Psoas muscle (tissue), 8 donors: ENCODE measurements around the gene RAPGEF4. TPM values are rescaled to one million over a fixed set of nuclear protein-coding genes. Genes with fewer than 3 reads are reported as not detected.
"Not testable (repeated sequence)": the region's sequence is repeated elsewhere in the genome, so short reads cannot be mapped to it uniquely, and the experiment has no call there.

Experiments
- ATAC-seq, 4 donors: fragments of 200-7000 bp; cut with Tn5 transposase; one replicate each; pipeline ENCODE4 v1.9.1; 2020; ENCODE audit warnings: moderate library complexity in 3 of 4, mild to moderate bottlenecking in 2 of 4
- DNase-seq, 2 donors: peaks; one replicate each; pipeline ENCODE4 v3.0.0-alpha.2; 2020
- H3K27ac ChIP-seq: fragments of 200-600 bp; one replicate; pipeline ENCODE4 v1.8.0; 2022
- H3K27me3 ChIP-seq, 3 donors: fragments of 200-600 bp in 1 of 3; one replicate each; pipeline versions ENCODE4 v1.6.1 to v1.8.0; 2013 to 2022; ENCODE audit warnings: low read length in 2 of 3, mild to moderate bottlenecking in 2 of 3, moderate library complexity in 1 of 3; ENCODE audit not compliant: insufficient read depth in 3 of 3
- H3K36me3 ChIP-seq, 2 donors: fragments of 200-600 bp in 1 of 2; one replicate each; pipeline versions ENCODE4 v1.6.1 to v1.8.0; 2013 to 2022; ENCODE audit warnings: low read depth in 1 of 2, mild to moderate bottlenecking in 1 of 2, moderate library complexity in 1 of 2; ENCODE audit not compliant: insufficient read depth in 1 of 2
- H3K4me1 ChIP-seq: fragments of 200-600 bp; one replicate; pipeline ENCODE4 v1.8.0; 2022
- H3K4me3 ChIP-seq: fragments of 200-600 bp; one replicate; pipeline ENCODE4 v1.8.0; 2022; ENCODE audit warnings: mild to moderate bottlenecking
- H3K9me3 ChIP-seq: fragments of 200-600 bp; one replicate; pipeline ENCODE4 v1.8.0; 2022
- WGBS, 3 donors: extraction: QIAGEN DNeasy Blood & Tissue Kit; methylation state at CpG; one replicate each; pipeline versions ENCODE4 v1.1.6 to v1.1.7; 2013; 5-methylcytosine and 5-hydroxymethylcytosine counted together
- intact Hi-C, 2 donors: fragments of 100-400 bp; cut with DNase I; formaldehyde crosslinking; loops; one replicate each; pipeline versions ENCODE4 v1.11.0 to v1.14.2; 2022
- polyA plus RNA-seq, 3 donors: library from polyadenylated mRNA; stranded (reverse); fragments of 200-250 nt; gene quantifications; one replicate each; pipeline ENCODE4 v1.2.3, GENCODE V29; 2013
- total RNA-seq, 4 donors: library from RNA; stranded (reverse); fragmentation: NEBNext Ultra II Directional in 2 of 4; extraction: Animal tissue kit (Norgen Biotek cat#: 25700) in 2 of 4; gene quantifications; one replicate each; pipeline versions ENCODE4 v1.2.1 to v1.2.4, GENCODE V29; 2021 to 2023
- TF ChIP-seq, protein P1 (sequence below): fragments of 200-600 bp; IDR thresholded peaks from one replicate; pipeline ENCODE4 v1.8.0; 2022; ENCODE audit warnings: antibody characterized with exemption
- donor health status: healthy with polysubstance abuse.
- donor health status: DM: no; HTN: no; CAD: no; lungs with moderate emphysema.
- donor health status: Bipolar disorder and iron deficiency.
- donor health status: healthy.
- donor health status: DM: yes; HTN: yes; CAD: no.
- donor health status: DM: no; HTN: no; CAD: no.
- donor health status: DM: no; HTN: no; CAD: no.
- donor health status: DM: yes; HTN: yes; CAD: no.

RAPGEF4 gene
- total and polyA plus RNA-seq, 7 donors: 0.61 to 2.0 (median 0.92) TPM

- Histone ChIP-seq H3K4me3 (no peak overlapping the region), H3K27ac (peak overlapping the region; percentile 78), H3K4me1 (peaks cover 42% of the 10 kb centered on the region), H3K9me3 (no peaks in the 10 kb centered on the region), H3K27me3 (no peaks in the 10 kb centered on the region), H3K36me3 (no peaks in the 10 kb centered on the region)
- TF ChIP-seq, protein P1, sequence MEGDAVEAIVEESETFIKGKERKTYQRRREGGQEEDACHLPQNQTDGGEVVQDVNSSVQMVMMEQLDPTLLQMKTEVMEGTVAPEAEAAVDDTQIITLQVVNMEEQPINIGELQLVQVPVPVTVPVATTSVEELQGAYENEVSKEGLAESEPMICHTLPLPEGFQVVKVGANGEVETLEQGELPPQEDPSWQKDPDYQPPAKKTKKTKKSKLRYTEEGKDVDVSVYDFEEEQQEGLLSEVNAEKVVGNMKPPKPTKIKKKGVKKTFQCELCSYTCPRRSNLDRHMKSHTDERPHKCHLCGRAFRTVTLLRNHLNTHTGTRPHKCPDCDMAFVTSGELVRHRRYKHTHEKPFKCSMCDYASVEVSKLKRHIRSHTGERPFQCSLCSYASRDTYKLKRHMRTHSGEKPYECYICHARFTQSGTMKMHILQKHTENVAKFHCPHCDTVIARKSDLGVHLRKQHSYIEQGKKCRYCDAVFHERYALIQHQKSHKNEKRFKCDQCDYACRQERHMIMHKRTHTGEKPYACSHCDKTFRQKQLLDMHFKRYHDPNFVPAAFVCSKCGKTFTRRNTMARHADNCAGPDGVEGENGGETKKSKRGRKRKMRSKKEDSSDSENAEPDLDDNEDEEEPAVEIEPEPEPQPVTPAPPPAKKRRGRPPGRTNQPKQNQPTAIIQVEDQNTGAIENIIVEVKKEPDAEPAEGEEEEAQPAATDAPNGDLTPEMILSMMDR: no peak
- peak; percentile 70 to 84 (median 77) for ATAC-seq
- no peak for DNase-seq
- WGBS, 3 donors: 30 to 43% (median 33%) methylated on average over 12 of the region's 12 CpGs
- intact Hi-C loops: no loop called here
Observed at GRCh38 chr2:173037245-173038120, 301.8 kb downstream of the RAPGEF4 start.

DNA sequence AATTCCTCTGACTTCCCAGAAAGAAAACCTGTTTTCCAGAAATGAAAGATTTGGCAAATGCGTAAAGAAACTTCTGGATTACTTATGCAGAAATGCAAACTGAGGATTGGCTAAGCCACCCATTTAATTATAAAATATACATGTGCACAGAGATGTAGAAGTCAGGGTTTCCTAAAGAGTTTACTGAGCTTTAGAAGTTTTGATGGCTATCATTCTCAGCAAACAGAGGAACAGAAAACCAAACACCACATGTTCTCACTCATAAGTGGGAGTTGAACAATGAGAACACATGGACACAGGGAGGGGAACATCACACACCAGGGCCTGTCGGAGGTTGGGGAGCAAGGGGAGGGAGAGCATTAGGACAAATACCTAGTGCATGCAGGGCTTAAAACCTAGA, 302.6 kb downstream of the RAPGEF4 start:
- H3K4me3 ChIP-seq, H3K9me3 ChIP-seq, DNase-seq, ATAC-seq, H3K27me3 ChIP-seq, H3K36me3 ChIP-seq, intact Hi-C loops: not testable (repeated sequence)
- Histone ChIP-seq H3K27ac (peak overlapping the region; percentile 78), H3K4me1 (peaks cover 34% of the 10 kb centered on the region)
- WGBS, 3 donors: 71 to 90% (median 81%) methylated on average over 2 of the region's 2 CpGs

- no peak overlapping the region for H3K27ac ChIP-seq
- no peak overlapping the region for H3K4me3 ChIP-seq
- H3K4me1 ChIP-seq: peaks cover 27% of the 10 kb centered on the region
- H3K27me3 ChIP-seq: no peaks in the 10 kb centered on the region
- TF ChIP-seq, protein P1: no peak
- intact Hi-C loops: no loop called here
- no peaks in the 10 kb centered on the region for H3K36me3 ChIP-seq
- no peak for DNase-seq
- ATAC-seq: no peak
- no peaks in the 10 kb centered on the region for H3K9me3 ChIP-seq
Observed at GRCh38 chr2:173040729-173041128, 305.1 kb downstream of the RAPGEF4 start.

GRCh38 chr2:173043476-173043875, 307.8 kb downstream of the RAPGEF4 start:
- WGBS, 3 donors: 89 to 91% (median 90%) methylated on average over 8 of the region's 8 CpGs
- Histone ChIP-seq H3K4me3 (no peak overlapping the region), H3K4me1 (peaks cover 16% of the 10 kb centered on the region), H3K27ac (peak overlapping the region; percentile 5), H3K9me3 (no peaks in the 10 kb centered on the region), H3K36me3 (no peaks in the 10 kb centered on the region), H3K27me3 (no peaks in the 10 kb centered on the region)
- DNase-seq: peak; percentile 39 to 60
- ATAC-seq: peak in 3 of 4 donors; percentile 26 to 78 (median 69)
- intact Hi-C loops: no loop called here
- TF ChIP-seq, protein P1: no peak

GRCh38 chr2:173043897-173044519, 308.4 kb downstream of the RAPGEF4 start:
- Histone ChIP-seq H3K4me1 (peaks cover 18% of the 10 kb centered on the region), H3K4me3 (no peak overlapping the region), H3K27me3 (no peaks in the 10 kb centered on the region), H3K9me3 (no peaks in the 10 kb centered on the region), H3K27ac (peak overlapping the region; percentile 5), H3K36me3 (no peaks in the 10 kb centered on the region)
- DNase-seq (no peak), ATAC-seq (no peak)
- WGBS, 3 donors: 90 to 96% (median 91%) methylated on average over 13 of the region's 13 CpGs
- TF ChIP-seq, protein P1: no peak
- intact Hi-C loops: no loop called here
